LHCN-M2 (cell line): ENCODE measurements around the gene TLCD5. TPM values are rescaled to one million over a fixed set of nuclear protein-coding genes. Genes with fewer than 3 reads are reported as not detected.
A peak's percentile ranks its signal among the peaks of the same experiment; 100 is the strongest.

Experiments used
- DNase-seq: peaks from one replicate; pipeline ENCODE4 v3.0.0-alpha.2; 2012; ENCODE audit warnings: low read depth
- total RNA-seq: library from RNA; depleted of rRNA; stranded (reverse); fragments of >200 nt; gene quantifications from 2 replicates; pipeline ENCODE4 v1.2.3, GENCODE V29; 2014

The TLCD5 gene
- total RNA-seq, 1 experiment from 2014 or later, result 5.5 TPM

- no peak for DNase-seq
Observed at GRCh38 chr11:120307476-120307875, 17.6 kb upstream of the TLCD5 start.

DNA sequence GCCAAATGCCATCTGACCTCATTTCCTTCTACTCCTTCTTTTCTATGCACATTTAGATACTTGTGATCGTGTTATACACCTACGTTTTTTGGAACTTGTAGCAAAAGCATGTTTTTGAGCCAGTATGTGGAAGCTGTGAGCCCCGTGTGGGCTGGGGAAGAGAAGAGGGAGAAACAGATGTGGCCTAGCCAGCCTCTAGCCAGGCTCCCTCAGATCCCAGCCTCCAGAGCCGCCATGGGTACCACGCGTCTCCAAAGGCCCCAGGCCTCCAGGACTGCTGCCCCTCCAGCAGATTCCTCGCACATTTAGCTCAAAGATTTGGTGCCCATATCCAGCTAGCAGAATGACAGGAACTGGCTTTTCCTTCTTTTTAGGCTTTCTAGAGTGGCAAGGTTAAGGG is 17.0 kb upstream of the TLCD5 start:
- no peak for DNase-seq

GRCh38 chr11:120310870-120311269 is 14.2 kb upstream of the TLCD5 start:
- no peak for DNase-seq

DNA sequence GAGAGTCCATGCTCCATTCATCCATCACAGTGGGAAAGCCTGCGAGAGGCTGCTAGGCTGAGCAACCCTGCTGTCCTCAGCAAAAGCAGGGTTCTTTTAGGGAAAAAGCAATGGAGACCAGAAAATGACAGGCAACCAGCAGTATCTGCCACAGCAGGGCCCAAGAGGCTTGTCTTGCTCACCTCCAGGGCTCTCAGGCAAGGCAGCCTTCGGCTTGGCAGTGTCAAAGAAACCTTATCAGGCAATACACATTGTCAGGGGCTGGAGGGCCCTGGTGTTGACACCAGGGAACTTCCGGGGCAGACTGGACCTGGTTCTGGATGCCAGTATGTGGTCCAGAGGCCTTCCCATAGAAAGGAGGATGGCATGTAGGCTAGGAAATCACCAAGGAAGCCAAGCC is 10.2 kb upstream of the TLCD5 start:
- DNase-seq, result no peak

GRCh38 chr11:120316880-120317688 is 8.0 kb upstream of the TLCD5 start:
- no peak for DNase-seq

DNA sequence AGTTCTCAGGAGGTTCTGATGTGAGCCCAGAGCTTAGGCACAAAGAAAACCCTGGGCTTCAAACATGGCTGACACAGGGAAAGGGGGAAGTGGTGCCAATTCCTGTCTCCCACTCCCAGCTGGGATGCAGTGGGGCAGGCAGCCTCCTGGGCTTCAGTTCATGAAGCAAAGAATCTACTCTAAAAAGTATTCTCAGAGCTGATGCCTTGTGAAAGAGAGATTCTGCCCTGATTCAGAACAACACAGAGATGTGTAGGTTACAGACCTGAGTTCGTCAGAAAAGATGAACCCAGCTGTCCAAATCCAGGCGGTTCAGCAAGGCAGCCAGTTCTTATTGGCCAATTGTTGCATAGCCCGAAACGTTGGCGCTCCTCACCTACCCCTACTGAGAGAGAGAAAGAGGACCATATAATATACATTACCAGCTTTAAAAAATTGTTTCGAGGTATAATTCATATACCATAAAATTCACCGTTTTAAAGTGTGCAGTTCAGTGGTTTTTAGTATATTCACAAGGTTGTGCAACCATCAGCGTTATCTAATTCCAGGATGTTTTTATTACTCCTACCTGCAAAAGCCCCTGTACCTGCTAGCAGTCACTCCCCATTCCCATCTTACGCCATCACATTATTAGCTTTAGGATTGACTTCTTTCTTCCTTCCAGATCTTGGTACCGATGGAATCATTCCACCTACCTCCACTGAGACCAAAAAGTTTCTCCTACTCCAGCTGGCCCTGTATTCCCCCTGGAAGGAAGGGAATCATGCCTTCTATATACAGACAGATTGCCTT is 7.2 kb upstream of the TLCD5 start:
- DNase-seq, result no peak

GRCh38 chr11:120318906-120319305 is 6.2 kb upstream of the TLCD5 start:
- no peak for DNase-seq

GRCh38 chr11:120326228-120326627 is 1.1 kb downstream of the TLCD5 start:
- peak; percentile 41 for DNase-seq

DNA sequence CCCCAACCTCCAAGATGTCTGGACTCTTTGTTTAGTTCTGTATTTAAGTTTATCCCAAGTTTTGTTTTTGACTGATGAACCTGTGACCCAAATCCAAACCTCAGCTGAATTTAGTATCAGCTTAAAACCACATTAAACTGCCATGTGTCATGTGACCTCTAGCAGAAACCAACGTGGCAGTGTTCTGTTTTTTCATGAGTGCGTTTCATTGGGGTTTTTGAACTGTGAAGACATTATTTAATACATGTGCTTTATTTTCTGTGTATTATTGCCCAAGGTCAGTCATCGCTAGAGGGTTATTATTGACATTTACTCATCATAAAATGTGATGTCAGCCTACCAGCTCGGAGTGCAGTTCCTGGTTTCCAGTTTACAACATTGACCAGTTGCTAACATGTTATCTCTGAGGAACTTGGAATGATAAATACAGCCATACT is 1.8 kb downstream of the TLCD5 start:
- peak; percentile 44 for DNase-seq

GRCh38 chr11:120327311-120327710 is 2.2 kb downstream of the TLCD5 start:
- DNase-seq, result no peak

GRCh38 chr11:120329556-120329955 is 4.5 kb downstream of the TLCD5 start:
- no peak for DNase-seq

GRCh38 chr11:120330045-120330444 is 4.9 kb downstream of the TLCD5 start:
- no peak for DNase-seq

DNA sequence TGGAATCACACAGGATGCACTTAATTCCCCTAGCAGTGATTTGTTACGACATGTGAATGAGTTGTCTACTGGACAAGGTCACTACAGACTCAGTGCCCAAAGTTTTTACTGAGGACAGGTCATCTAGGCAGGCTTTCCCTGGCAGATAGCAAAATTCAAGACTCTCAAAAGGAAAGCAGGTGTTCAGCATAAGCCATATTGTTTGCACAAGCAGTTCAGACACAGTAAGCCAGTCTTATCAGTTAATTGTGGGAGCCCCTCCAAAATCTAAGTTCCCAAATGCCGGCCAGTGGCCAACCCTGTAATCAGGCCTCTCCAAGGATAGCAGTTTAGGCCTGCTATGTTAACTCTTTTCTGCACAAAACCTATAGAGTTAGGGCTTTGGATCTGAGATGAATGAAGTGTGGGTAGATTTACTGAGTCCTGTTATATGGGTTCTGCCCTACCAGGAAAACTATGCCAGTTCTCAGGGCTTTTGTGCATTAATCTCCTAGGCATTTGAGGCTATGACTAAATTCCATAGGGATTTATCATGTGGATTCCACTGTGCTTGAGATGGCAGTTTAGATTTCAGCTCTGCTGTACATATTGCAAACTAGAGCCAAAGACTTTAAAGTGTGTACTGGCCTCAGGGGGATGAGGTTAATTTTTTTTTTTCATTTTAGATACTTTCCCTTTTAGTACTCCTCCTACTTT is 6.3 kb downstream of the TLCD5 start:
- DNase-seq, result peak; percentile 95

- DNase-seq, result peak; percentile 50
Observed at GRCh38 chr11:120332822-120333716, 8.0 kb downstream of the TLCD5 start.

DNA sequence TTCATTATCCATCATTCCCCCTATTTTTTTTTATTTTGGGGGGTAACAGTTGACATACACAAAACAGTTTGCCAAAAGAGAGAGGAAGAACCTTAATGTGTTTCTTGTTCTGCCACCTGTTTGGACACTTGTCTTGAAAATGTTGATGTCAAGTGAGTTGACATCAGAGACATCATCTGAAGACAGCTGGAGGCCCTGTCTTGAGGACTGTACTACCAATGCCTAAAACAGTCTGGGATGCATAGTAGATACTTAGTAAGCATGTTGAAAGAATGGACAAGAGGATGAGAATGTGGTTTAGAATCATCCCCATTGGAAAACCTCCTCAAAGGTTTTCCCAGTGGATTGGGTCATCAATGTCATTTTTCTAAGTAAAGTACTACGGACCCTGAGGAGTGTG is 8.7 kb downstream of the TLCD5 start:
- DNase-seq, result no peak

GRCh38 chr11:120334332-120334731 is 9.2 kb downstream of the TLCD5 start:
- no peak for DNase-seq

DNA sequence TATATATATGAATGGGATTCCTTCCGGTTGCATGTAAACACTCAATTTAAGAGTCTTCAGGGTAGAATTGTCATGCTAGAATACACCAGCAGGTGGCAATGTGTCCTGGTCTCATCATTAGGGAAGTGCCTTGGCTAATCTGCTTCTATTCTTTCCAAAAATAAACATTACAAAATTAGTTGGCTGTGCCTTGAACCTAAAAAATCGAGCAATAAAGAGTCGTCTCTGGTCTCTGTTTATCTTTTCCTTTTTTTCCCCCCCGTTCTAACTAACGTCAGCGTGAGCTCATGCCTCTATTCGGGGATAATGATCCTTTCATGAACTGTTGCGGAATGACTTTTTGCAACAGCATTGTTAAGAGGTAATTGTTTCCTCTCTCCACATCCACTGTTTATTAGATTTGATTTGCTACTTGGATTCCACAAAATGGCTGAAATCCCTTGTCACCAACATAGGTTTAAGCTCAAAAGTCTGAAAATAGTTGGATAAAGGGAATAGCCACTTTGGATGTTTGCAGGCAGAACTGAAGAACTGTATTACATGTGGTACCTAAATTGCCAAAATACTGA is 9.9 kb downstream of the TLCD5 start:
- DNase-seq, result peak; percentile 85

DNA sequence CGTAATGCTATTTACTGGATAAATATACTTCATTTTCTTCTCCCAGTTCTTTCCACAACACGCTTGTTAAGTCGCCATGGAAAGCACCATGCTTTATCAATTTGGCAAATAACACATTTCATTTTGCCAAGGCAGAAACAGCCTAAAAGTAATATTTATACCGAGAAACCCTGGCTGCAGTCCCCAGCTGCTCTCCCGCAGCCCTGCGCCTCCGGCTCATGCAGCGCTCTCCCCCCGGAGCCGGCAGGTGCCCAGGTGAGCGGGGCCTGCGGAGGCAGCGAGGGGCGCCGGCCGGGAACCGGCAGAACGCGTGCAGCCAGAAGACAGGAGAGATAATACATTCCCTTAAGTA is 10.4 kb downstream of the TLCD5 start:
- no peak for DNase-seq

DNA sequence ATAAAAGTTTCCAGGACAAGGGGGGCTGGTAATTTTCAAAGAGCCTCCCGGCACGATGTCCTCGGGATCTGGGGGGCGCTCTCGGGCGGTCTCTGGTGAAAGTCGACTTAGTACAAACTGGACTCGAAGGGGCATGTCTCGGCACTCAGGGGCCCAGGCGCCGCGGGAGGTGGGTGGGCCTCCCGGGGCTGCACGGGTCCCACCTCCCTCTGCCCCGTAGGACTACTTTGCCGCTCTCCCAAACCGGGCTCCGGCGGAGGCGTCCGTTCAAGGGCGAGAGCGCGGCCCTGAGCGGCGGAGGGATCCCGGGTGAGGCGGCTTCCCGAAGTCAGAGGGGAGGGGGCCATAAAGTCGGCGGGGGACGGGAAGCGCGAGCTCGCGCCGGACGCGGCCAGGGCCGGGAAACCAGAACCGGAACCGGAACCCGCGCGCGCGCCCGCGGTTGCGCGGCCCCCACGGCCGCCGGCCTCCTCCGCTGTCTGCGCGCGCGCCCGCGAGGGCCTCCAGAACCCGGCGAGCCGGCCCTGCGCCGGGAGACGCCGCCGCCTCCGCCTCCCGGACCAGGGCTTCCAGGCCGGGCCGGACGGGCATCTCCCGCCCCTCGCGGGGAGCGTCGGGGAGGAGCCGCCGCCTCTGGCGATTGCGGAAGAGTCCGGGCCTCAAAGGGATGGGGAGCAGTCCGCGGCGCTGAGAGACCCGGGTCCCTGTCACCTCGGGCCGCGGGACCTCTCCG is 11.0 kb downstream of the TLCD5 start, which contains the start of gene ARHGEF12:
Gene ARHGEF12, plus strand, starts transcription at position 506 of the 733 bp plus-strand sequence. CDS start 831 bp downstream, outside the sequence.
- peak; percentile 96 for DNase-seq
